HG02852 (cell line): Measurements from ENCODE around the gene PNPLA1.

Experiments
- ATAC-seq: cut with Tn5 transposase; IDR thresholded peaks from one replicate; pipeline ENCODE4 v1.9.1; 2021; ENCODE audit warnings: mild to moderate bottlenecking, moderate library complexity; ENCODE audit not compliant: unreplicated experiment

The PNPLA1 gene

GRCh38 chr6:36350681-36351571 is 81.1 kb downstream of the PNPLA1 start:
- no peak for ATAC-seq

- no peak for ATAC-seq
These were observed 82.8 kb downstream of the PNPLA1 start for GRCh38 chr6:36352477-36353157.

GRCh38 chr6:36353411-36353915 is 83.6 kb downstream of the PNPLA1 start:
- no peak for ATAC-seq

- ATAC-seq, result no peak
These were observed 86.0 kb downstream of the PNPLA1 start for GRCh38 chr6:36355819-36356218.

- no peak for ATAC-seq
These were observed 88.0 kb downstream of the PNPLA1 start for GRCh38 chr6:36357872-36358225.
